H1 (cell line): ENCODE results near the gene CPLANE2.
A peak's percentile ranks its signal among the peaks of the same experiment; 100 is the strongest.

Source experiments
- KDM1A ChIP-seq: fragments of 200-600, 300-600 bp; sonication (generic); IDR thresholded peaks from 2 replicates; pipeline ENCODE4 v1.7.1; 2016; ENCODE audit warnings: mild to moderate bottlenecking, low read length, borderline replicate concordance
- POLR2AphosphoS5 ChIP-seq: IDR thresholded peaks from 2 replicates; pipeline ENCODE4 v1.6.1; 2011; ENCODE audit warnings: low read depth, low read length
- RNF2 ChIP-seq: fragments of 200-900, 300-1000 bp; sonication (generic); IDR thresholded peaks from 2 replicates; pipeline ENCODE4 v1.7.1; 2016; ENCODE audit warnings: borderline replicate concordance, low read depth, mild to moderate bottlenecking, antibody characterized with exemption, low read length; ENCODE audit not compliant: poor library complexity, severe bottlenecking; ENCODE audit errors: missing control alignments
- SIX5 ChIP-seq: IDR thresholded peaks from 2 replicates; pipeline ENCODE4 v1.6.1; 2011; ENCODE audit warnings: mild to moderate bottlenecking, low read depth, low read length
- SP1 ChIP-seq: IDR thresholded peaks from 2 replicates; pipeline ENCODE4 v1.6.1; 2011; ENCODE audit warnings: low read depth, low read length
- SUZ12 ChIP-seq: fragments of 200-600 bp; sonication (generic); IDR thresholded peaks from 2 replicates; pipeline ENCODE4 v1.6.1; 2012; ENCODE audit warnings: mild to moderate bottlenecking, inconsistent platforms, low read length, moderate library complexity, mixed read lengths
- USF2 ChIP-seq: IDR thresholded peaks from 2 replicates; pipeline ENCODE4 v1.6.1; 2011; ENCODE audit warnings: low read length, improper control_type of control experiment
- TF ChIP-seq, protein P1 (sequence below), 3 experiments: IDR thresholded peaks; 1 replicate in 2 of 3; 2 replicates in 1 of 3; pipeline versions ENCODE4 v1.5.1 to v1.6.1; 2011; ENCODE audit warnings: low read length in 3 of 3, mild to moderate bottlenecking in 3 of 3, inconsistent platforms in 2 of 3, low read depth in 1 of 3, moderate library complexity in 1 of 3; ENCODE audit not compliant: insufficient read depth in 1 of 3; ENCODE audit errors: control extremely low read depth in 1 of 3

DNA sequence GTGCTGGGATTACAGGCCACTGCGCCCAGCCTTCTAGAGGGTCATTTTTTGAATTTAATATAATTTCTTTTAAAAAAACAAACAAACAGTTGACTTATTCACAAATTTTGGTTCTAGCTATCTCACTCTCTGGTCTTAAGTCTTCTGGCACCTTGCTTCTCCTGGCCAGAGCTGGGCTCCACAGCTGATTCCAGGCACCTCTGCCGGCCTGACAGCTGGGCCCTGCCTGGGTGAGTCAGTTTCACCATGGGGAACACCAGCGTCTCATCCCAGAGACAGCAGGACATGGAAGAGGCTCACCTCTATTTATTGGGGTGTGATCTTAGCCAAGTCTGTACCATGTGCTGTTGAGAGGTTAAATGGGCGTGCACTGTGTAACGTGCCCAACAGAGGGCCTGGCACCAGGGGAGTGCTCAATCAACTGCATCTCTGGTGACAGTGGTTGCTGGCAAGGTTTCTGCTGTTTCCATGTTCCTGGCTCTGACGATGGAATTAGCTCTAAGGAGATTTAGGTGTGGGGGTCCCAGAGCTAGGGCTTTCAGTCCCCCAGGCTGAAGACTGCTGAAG is 956 bp downstream of the CPLANE2 start:
- TF ChIP-seq SP1: no peak
- no peak for TF ChIP-seq SUZ12
- TF ChIP-seq, protein P1, sequence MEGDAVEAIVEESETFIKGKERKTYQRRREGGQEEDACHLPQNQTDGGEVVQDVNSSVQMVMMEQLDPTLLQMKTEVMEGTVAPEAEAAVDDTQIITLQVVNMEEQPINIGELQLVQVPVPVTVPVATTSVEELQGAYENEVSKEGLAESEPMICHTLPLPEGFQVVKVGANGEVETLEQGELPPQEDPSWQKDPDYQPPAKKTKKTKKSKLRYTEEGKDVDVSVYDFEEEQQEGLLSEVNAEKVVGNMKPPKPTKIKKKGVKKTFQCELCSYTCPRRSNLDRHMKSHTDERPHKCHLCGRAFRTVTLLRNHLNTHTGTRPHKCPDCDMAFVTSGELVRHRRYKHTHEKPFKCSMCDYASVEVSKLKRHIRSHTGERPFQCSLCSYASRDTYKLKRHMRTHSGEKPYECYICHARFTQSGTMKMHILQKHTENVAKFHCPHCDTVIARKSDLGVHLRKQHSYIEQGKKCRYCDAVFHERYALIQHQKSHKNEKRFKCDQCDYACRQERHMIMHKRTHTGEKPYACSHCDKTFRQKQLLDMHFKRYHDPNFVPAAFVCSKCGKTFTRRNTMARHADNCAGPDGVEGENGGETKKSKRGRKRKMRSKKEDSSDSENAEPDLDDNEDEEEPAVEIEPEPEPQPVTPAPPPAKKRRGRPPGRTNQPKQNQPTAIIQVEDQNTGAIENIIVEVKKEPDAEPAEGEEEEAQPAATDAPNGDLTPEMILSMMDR (IDR thresholded peaks at IDR 0.05; ENCODE audit: control extremely low read depth in 1 of 3, insufficient read depth in 1 of 3, low read depth in 1 of 3, low read length in 3 of 3): peak; percentile 13 to 53 (median 40); a peak in 3 of 4 replicates
- no peak for TF ChIP-seq POLR2AphosphoS5
- TF ChIP-seq USF2: no peak
- TF ChIP-seq RNF2: no peak
- TF ChIP-seq SIX5: no peak
- TF ChIP-seq KDM1A: no peak
